ELR (cell line): ENCODE measurements around the gene PSG4.
"Not testable (repeated sequence)": the region's sequence is repeated elsewhere in the genome, so short reads cannot be mapped to it uniquely, and the experiment has no call there.

Source experiments
- DNase-seq: peaks from one replicate; pipeline ENCODE4 v3.0.0-alpha.2; 2015; ENCODE audit warnings: low read depth

Gene PSG4

GRCh38 chr19:43205471-43206105, at the start of gene PSG4:
Gene PSG4 (minus strand): TSS chr19:43205638. CDS start chr19:43205536, 102 bp downstream.
- not testable (repeated sequence) for DNase-seq

GRCh38 chr19:43251428-43251827, 46.0 kb upstream of the PSG4 start:
- DNase-seq, result not testable (repeated sequence)

GRCh38 chr19:43250296-43250695, 44.9 kb upstream of the PSG4 start:
- not testable (repeated sequence) for DNase-seq

- DNase-seq, result not testable (repeated sequence)
These were observed 43.2 kb upstream of the PSG4 start for GRCh38 chr19:43248635-43249002.

GRCh38 chr19:43247243-43247880, 41.9 kb upstream of the PSG4 start:
- not testable (repeated sequence) for DNase-seq

GRCh38 chr19:43245848-43246247, 40.4 kb upstream of the PSG4 start:
- not testable (repeated sequence) for DNase-seq

- DNase-seq, result not testable (repeated sequence)
These were observed 36.8 kb upstream of the PSG4 start for GRCh38 chr19:43242211-43242610.

GRCh38 chr19:43238213-43238612, 32.8 kb upstream of the PSG4 start:
- DNase-seq, result not testable (repeated sequence)

- DNase-seq, result peak; percentile 74
These were observed 30.2 kb upstream of the PSG4 start for GRCh38 chr19:43235686-43236085.

- peak; percentile 71 for DNase-seq
These were observed 23.9 kb upstream of the PSG4 start for GRCh38 chr19:43229315-43229714.

GRCh38 chr19:43228730-43229129, 23.3 kb upstream of the PSG4 start:
- DNase-seq, result peak; percentile 18

- DNase-seq, result not testable (repeated sequence)
These were observed 21.5 kb upstream of the PSG4 start for GRCh38 chr19:43226986-43227385.

- DNase-seq, result no peak
These were observed 19.4 kb upstream of the PSG4 start for GRCh38 chr19:43224855-43225253.

GRCh38 chr19:43224201-43224854, 18.9 kb upstream of the PSG4 start:
- DNase-seq, result peak; percentile 77

GRCh38 chr19:43221891-43222290, 16.5 kb upstream of the PSG4 start:
- not testable (repeated sequence) for DNase-seq

- DNase-seq, result not testable (repeated sequence)
These were observed 13.7 kb upstream of the PSG4 start for GRCh38 chr19:43219136-43219535.

GRCh38 chr19:43215881-43216280, 10.4 kb upstream of the PSG4 start:
- not testable (repeated sequence) for DNase-seq

GRCh38 chr19:43207991-43208390, 2.6 kb upstream of the PSG4 start:
- no peak for DNase-seq

- not testable (repeated sequence) for DNase-seq
These were observed 1.7 kb upstream of the PSG4 start for GRCh38 chr19:43207174-43207573.

GRCh38 chr19:43203611-43204010, 1.8 kb downstream of the PSG4 start:
- DNase-seq, result not testable (repeated sequence)

- DNase-seq, result peak; percentile 8
These were observed 3.5 kb downstream of the PSG4 start for GRCh38 chr19:43201891-43202290.

GRCh38 chr19:43201337-43201801, 4.1 kb downstream of the PSG4 start:
- peak; percentile 74 for DNase-seq
